ENCODE measurements around the gene XPNPEP1. TPM values are rescaled to one million over a fixed set of nuclear protein-coding genes. Genes with fewer than 3 reads are reported as not detected.

XPNPEP1 gene
- total RNA-seq, 2 donors from 2014 or later, result 39.2 to 50.2 TPM

GRCh38 chr10:109932391-109932790 lies 9.1 kb upstream of the XPNPEP1 start:
- peaks cover 20% of the 10 kb centered on the region for H3K4me1 Mint-ChIP-seq
- TF ChIP-seq CTCF (conservative IDR thresholded peaks at IDR 0.05), result no peak
- no peaks in the 10 kb centered on the region for H3K36me3 ChIP-seq (ENCODE audit: control insufficient read depth, insufficient read depth, low read length)

DNA sequence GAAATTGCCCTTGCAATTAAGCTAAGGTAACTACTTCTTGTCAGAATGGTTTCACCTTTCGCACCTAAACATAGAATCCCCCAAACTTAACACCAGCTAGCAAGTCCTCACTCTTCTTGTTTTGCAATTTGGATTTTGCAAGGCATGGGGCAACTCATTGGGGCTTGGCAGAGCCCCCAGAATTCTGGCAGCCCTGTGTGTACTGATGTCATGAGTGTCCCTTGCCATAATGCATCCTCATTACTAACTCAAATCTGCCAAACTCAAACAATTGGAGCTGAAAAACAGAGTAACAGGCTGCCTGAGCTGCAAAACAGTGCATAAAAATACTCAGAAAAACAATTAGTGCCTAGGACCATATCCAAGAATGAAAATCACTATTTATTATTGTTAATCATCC lies 7.9 kb upstream of the XPNPEP1 start:
- peaks cover 20% of the 10 kb centered on the region for H3K4me1 Mint-ChIP-seq
- no peak for TF ChIP-seq CTCF (conservative IDR thresholded peaks at IDR 0.05)
- WGBS, 2 experiments (ENCODE audit: insufficient coverage in 1 of 2, insufficient read length in 1 of 2), result 100% methylated on average over 1 of the region's 1 CpG
- no peaks in the 10 kb centered on the region for H3K27me3 Mint-ChIP-seq (ENCODE audit: insufficient read depth)
- no peaks in the 10 kb centered on the region for H3K36me3 ChIP-seq (ENCODE audit: control insufficient read depth, insufficient read depth, low read length)
- H3K4me3 ChIP-seq (ENCODE audit: low read length), result no peak overlapping the region
- no peak overlapping the region for H3K4me3 Mint-ChIP-seq
- no peak overlapping the region for H3K27ac ChIP-seq (ENCODE audit: low read depth, low read length)
- H3K9me3 ChIP-seq (ENCODE audit: control insufficient read depth, low read length), result no peaks in the 10 kb centered on the region
- H3K9me3 Mint-ChIP-seq, result no peaks in the 10 kb centered on the region
- no peak overlapping the region for H3K27ac Mint-ChIP-seq
- H3K36me3 Mint-ChIP-seq (ENCODE audit: low read depth), result no peaks in the 10 kb centered on the region
- peaks cover 8% of the 10 kb centered on the region for H3K4me1 ChIP-seq (ENCODE audit: control insufficient read depth, insufficient read depth, low read length)
- no peak overlapping the region for H3K9ac ChIP-seq (ENCODE audit: extremely low read depth, low read length, poor library complexity, severe bottlenecking)
- H3K27me3 ChIP-seq (ENCODE audit: control insufficient read depth, insufficient read depth, low read length, poor library complexity, severe bottlenecking), result no peaks in the 10 kb centered on the region
- DNase-seq, result no peak

More at GRCh38 chr10:109932391-109932790, 9.1 kb upstream of the XPNPEP1 start:
- no peaks in the 10 kb centered on the region for H3K36me3 Mint-ChIP-seq (ENCODE audit: low read depth)
- DNase-seq, result no peak
- Histone ChIP-seq H3K9ac (ENCODE audit: extremely low read depth, low read length, poor library complexity, severe bottlenecking) (no peak overlapping the region), H3K9me3 (ENCODE audit: control insufficient read depth, low read length) (no peaks in the 10 kb centered on the region), H3K27me3 (ENCODE audit: control insufficient read depth, insufficient read depth, low read length, poor library complexity, severe bottlenecking) (no peaks in the 10 kb centered on the region), H3K4me1 (ENCODE audit: control insufficient read depth, insufficient read depth, low read length) (peaks cover 8% of the 10 kb centered on the region), H3K27ac (ENCODE audit: low read depth, low read length) (no peak overlapping the region), H3K4me3 (ENCODE audit: low read length) (no peak overlapping the region)
- H3K4me3 Mint-ChIP-seq, result no peak overlapping the region
- peaks cover 2% of the 10 kb centered on the region for H3K27me3 Mint-ChIP-seq (ENCODE audit: insufficient read depth)
- no peaks in the 10 kb centered on the region for H3K9me3 Mint-ChIP-seq
- H3K27ac Mint-ChIP-seq, result no peak overlapping the region
- WGBS, 2 experiments (ENCODE audit: insufficient coverage in 1 of 2, insufficient read length in 1 of 2), result 96% methylated on average over 1 of the region's 1 CpG; no CpG with 5 or more reads in 1 of the 2 experiments

GRCh38 chr10:109929501-109930219 lies 6.3 kb upstream of the XPNPEP1 start:
- Mint-ChIP-seq H3K27ac (no peak overlapping the region), H3K4me1 (peaks cover 17% of the 10 kb centered on the region), H3K4me3 (no peak overlapping the region), H3K9me3 (no peaks in the 10 kb centered on the region), H3K36me3 (ENCODE audit: low read depth) (no peaks in the 10 kb centered on the region), H3K27me3 (ENCODE audit: insufficient read depth) (peaks cover under 1% of the 10 kb centered on the region)
- TF ChIP-seq CTCF (conservative IDR thresholded peaks at IDR 0.05), result peak; percentile 27
- H3K27me3 ChIP-seq (ENCODE audit: control insufficient read depth, insufficient read depth, low read length, poor library complexity, severe bottlenecking), result no peaks in the 10 kb centered on the region
- DNase-seq, result no peak
- no peaks in the 10 kb centered on the region for H3K36me3 ChIP-seq (ENCODE audit: control insufficient read depth, insufficient read depth, low read length)
- no peak overlapping the region for H3K4me3 ChIP-seq (ENCODE audit: low read length)
- whole genome bisulfite sequencing, 2 experiments (ENCODE audit: insufficient coverage in 1 of 2, insufficient read length in 1 of 2), result 82 to 94% methylated on average over 2 to 3 of the region's 3 CpGs
- H3K9ac ChIP-seq (ENCODE audit: extremely low read depth, low read length, poor library complexity, severe bottlenecking), result no peak overlapping the region
- peaks cover 2% of the 10 kb centered on the region for H3K4me1 ChIP-seq (ENCODE audit: control insufficient read depth, insufficient read depth, low read length)
- no peak overlapping the region for H3K27ac ChIP-seq (ENCODE audit: low read depth, low read length)
- H3K9me3 ChIP-seq (ENCODE audit: control insufficient read depth, low read length), result no peaks in the 10 kb centered on the region

All from endodermal cell (in vitro differentiated cells).